ENCODE data around the gene MEF2B.
"Not testable (repeated sequence)": the region's sequence is repeated elsewhere in the genome, so short reads cannot be mapped to it uniquely, and the experiment has no call there.

Gene MEF2B

DNA sequence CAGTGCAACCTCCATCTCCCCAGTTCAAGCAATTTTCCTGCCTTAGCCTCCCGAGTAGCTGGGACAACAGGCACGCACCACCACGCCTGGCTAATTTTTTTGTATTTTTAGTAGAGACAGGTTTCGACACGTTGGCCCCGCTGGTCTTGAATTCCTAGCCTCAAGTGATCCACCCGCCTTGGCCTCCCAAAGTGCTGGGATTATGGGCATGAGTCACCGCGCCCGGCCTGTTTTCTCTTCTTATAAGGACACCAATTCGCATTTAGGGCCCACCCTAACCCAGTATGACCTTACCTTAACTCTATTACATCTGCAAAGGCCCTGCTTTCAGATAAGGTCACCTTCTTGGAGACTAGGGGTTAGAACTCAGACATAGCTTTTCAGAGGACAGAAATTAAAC is 66.9 kb downstream of the MEF2B start:
- Histone ChIP-seq H3K36me3 (ENCODE audit: control insufficient read depth in 4 of 4, insufficient read depth in 4 of 4, low read length in 3 of 4) (peaks cover 0 to 13% (median 5%) of the 10 kb centered on the region in 4 experiments), H3K27me3 (replicated peaks in 2 of 5; ENCODE audit: control insufficient read depth in 4 of 5, insufficient read depth in 5 of 5, low read length in 4 of 5) (no peaks in the 10 kb centered on the region), H3K27ac (ENCODE audit: insufficient read depth in 1 of 2, low read depth in 1 of 2, low read length in 2 of 2, poor library complexity in 1 of 2, severe bottlenecking in 2 of 2) (no peak overlapping the region), H3K4me3 (ENCODE audit: control insufficient read depth in 1 of 7, extremely low read depth in 1 of 7, insufficient read depth in 4 of 7, low read depth in 2 of 7, low read length in 6 of 7) (no peak overlapping the region), H3K9me3 (ENCODE audit: control extremely low read depth in 1 of 5, control insufficient read depth in 4 of 5, insufficient read depth in 2 of 5, low read depth in 1 of 5, low read length in 4 of 5) (no peaks in the 10 kb centered on the region), H3K4me1 (ENCODE audit: control extremely low read depth in 1 of 4, control insufficient read depth in 4 of 4, insufficient read depth in 4 of 4, low read length in 3 of 4) (no peaks in the 10 kb centered on the region)
- POLR2A ChIA-PET: no interaction called here
- 100% methylated on average over 5 of the region's 11 CpGs for WGBS (ENCODE audit: insufficient coverage)
- CTCF ChIA-PET: interaction anchor here (1.0 kb wide), 1 partner anchor 13 kb away, joined by 4 read pairs; no protein-coding TSS in a partner anchor
- DNase-seq: no peak

GRCh38 chr19:19102566-19102965 is 67.5 kb downstream of the MEF2B start:
- H3K27me3 ChIP-seq (replicated peaks in 2 of 5; ENCODE audit: control insufficient read depth in 4 of 5, insufficient read depth in 5 of 5, low read length in 4 of 5); H3K4me1 ChIP-seq (ENCODE audit: control extremely low read depth in 1 of 4, control insufficient read depth in 4 of 4, insufficient read depth in 4 of 4, low read length in 3 of 4); H3K4me3 ChIP-seq (ENCODE audit: control insufficient read depth in 1 of 7, extremely low read depth in 1 of 7, insufficient read depth in 4 of 7, low read depth in 2 of 7, low read length in 6 of 7); CTCF ChIA-PET; H3K27ac ChIP-seq (ENCODE audit: insufficient read depth in 1 of 2, low read depth in 1 of 2, low read length in 2 of 2, poor library complexity in 1 of 2, severe bottlenecking in 2 of 2); DNase-seq; H3K9me3 ChIP-seq (ENCODE audit: control extremely low read depth in 1 of 5, control insufficient read depth in 4 of 5, insufficient read depth in 2 of 5, low read depth in 1 of 5, low read length in 4 of 5); H3K36me3 ChIP-seq (ENCODE audit: control insufficient read depth in 4 of 4, insufficient read depth in 4 of 4, low read length in 3 of 4); POLR2A ChIA-PET: not testable (repeated sequence)
- 100% methylated on average over 5 of the region's 10 CpGs for WGBS (ENCODE audit: insufficient coverage)

DNA sequence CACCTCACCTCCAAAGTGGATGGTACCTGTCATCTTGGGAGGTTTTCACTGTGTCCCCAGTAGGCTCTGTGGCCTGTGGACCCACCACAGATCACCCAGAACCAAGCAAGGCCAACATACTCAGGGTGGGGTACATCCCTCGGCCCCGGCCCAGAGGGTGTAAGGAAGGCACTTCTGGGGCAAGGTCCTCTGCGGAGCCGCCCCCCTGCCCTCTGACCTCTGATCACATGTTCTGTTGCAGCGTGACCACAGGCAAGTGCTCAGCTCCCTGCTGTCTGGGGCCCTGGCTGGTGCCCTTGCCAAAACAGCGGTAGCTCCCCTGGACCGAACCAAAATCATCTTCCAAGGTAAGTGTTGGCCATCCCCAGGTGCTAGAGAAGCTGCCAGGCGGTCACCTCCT is 68.5 kb downstream of the MEF2B start:
- H3K4me3 ChIP-seq (ENCODE audit: control insufficient read depth in 1 of 7, extremely low read depth in 1 of 7, insufficient read depth in 4 of 7, low read depth in 2 of 7, low read length in 6 of 7): no peak overlapping the region
- H3K4me1 ChIP-seq (ENCODE audit: control extremely low read depth in 1 of 4, control insufficient read depth in 4 of 4, insufficient read depth in 4 of 4, low read length in 3 of 4): no peaks in the 10 kb centered on the region
- CTCF ChIA-PET: no interaction called here
- H3K27ac ChIP-seq (ENCODE audit: insufficient read depth in 1 of 2, low read depth in 1 of 2, low read length in 2 of 2, poor library complexity in 1 of 2, severe bottlenecking in 2 of 2): no peak overlapping the region
- POLR2A ChIA-PET: no interaction called here
- no peaks in the 10 kb centered on the region for H3K9me3 ChIP-seq (ENCODE audit: control extremely low read depth in 1 of 5, control insufficient read depth in 4 of 5, insufficient read depth in 2 of 5, low read depth in 1 of 5, low read length in 4 of 5)
- no peak for DNase-seq
- WGBS (ENCODE audit: insufficient coverage): 100% methylated on average over 3 of the region's 8 CpGs
- H3K27me3 ChIP-seq (replicated peaks in 2 of 5; ENCODE audit: control insufficient read depth in 4 of 5, insufficient read depth in 5 of 5, low read length in 4 of 5): no peaks in the 10 kb centered on the region
- H3K36me3 ChIP-seq (ENCODE audit: control insufficient read depth in 4 of 4, insufficient read depth in 4 of 4, low read length in 3 of 4): peaks cover 0 to 14% (median 3%) of the 10 kb centered on the region in 4 experiments

DNA sequence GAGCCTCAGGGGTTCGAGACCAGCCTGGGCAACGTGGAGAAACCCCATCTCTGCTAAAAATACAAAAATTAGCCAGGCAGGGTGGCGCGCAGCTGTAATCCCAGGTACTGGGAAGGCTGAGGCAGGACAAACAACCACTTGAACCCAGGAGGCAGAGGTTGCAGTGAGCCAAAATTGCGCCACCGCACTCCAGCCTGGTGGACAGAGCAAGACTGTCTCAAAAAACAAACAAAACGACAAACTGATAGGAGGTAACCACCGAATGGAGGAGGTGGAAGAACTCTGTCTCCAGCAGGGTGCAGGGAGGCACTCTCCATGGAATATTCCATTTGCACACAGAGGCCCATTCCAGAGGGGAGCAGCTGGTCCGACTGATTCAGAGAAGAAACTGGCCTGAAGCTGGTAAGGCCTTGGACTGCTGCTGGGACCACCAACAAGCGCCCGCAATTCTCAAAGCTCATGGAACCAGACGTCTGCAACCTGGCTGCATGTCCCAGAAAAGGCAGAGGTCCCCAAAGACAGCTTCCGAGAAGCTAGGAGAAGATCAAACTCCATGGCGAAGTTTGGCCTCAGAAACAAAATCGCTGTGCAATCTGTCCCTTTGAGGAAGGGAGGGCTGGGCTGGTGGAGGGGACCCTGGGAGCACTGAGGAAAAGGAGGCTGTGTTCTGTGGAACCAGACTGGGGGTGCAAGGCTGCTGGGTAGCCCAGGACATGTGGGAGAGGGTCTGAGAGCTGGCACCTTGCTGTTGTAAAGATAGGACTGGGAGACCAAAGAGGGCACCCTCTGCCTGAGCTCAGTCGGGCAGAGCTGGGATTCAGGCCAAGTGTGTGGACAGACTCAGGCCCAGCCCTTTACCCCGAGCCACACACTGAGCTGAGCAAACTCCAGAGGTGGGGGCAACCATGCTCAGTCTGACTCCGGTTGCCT is 71.1 kb downstream of the MEF2B start:
- Histone ChIP-seq H3K9me3 (ENCODE audit: control extremely low read depth in 1 of 5, control insufficient read depth in 4 of 5, insufficient read depth in 2 of 5, low read depth in 1 of 5, low read length in 4 of 5) (no peaks in the 10 kb centered on the region), H3K36me3 (ENCODE audit: control insufficient read depth in 4 of 4, insufficient read depth in 4 of 4, low read length in 3 of 4) (peaks cover 0 to 14% (median 3%) of the 10 kb centered on the region in 4 experiments), H3K4me1 (ENCODE audit: control extremely low read depth in 1 of 4, control insufficient read depth in 4 of 4, insufficient read depth in 4 of 4, low read length in 3 of 4) (no peaks in the 10 kb centered on the region), H3K27ac (ENCODE audit: insufficient read depth in 1 of 2, low read depth in 1 of 2, low read length in 2 of 2, poor library complexity in 1 of 2, severe bottlenecking in 2 of 2) (no peak overlapping the region), H3K27me3 (replicated peaks in 2 of 5; ENCODE audit: control insufficient read depth in 4 of 5, insufficient read depth in 5 of 5, low read length in 4 of 5) (no peaks in the 10 kb centered on the region), H3K4me3 (ENCODE audit: control insufficient read depth in 1 of 7, extremely low read depth in 1 of 7, insufficient read depth in 4 of 7, low read depth in 2 of 7, low read length in 6 of 7) (no peak overlapping the region)
- DNase-seq: no peak
- WGBS (ENCODE audit: insufficient coverage): 95% methylated on average over 17 of the region's 18 CpGs
- ChIA-PET CTCF (interaction anchor here (0.7 to 1.4 kb wide), 3 partner anchors 10 to 47 kb away, joined by 3 read pairs; no protein-coding TSS in a partner anchor), POLR2A (no interaction called here)

GRCh38 chr19:19098084-19098702 is 71.9 kb downstream of the MEF2B start:
- 97% methylated on average over 9 of the region's 9 CpGs for WGBS (ENCODE audit: insufficient coverage)
- Histone ChIP-seq H3K4me3 (ENCODE audit: control insufficient read depth in 1 of 7, extremely low read depth in 1 of 7, insufficient read depth in 4 of 7, low read depth in 2 of 7, low read length in 6 of 7) (no peak overlapping the region), H3K36me3 (ENCODE audit: control insufficient read depth in 4 of 4, insufficient read depth in 4 of 4, low read length in 3 of 4) (peaks cover 0 to 14% (median 3%) of the 10 kb centered on the region in 4 experiments), H3K27ac (ENCODE audit: insufficient read depth in 1 of 2, low read depth in 1 of 2, low read length in 2 of 2, poor library complexity in 1 of 2, severe bottlenecking in 2 of 2) (no peak overlapping the region), H3K27me3 (replicated peaks in 2 of 5; ENCODE audit: control insufficient read depth in 4 of 5, insufficient read depth in 5 of 5, low read length in 4 of 5) (no peaks in the 10 kb centered on the region), H3K9me3 (ENCODE audit: control extremely low read depth in 1 of 5, control insufficient read depth in 4 of 5, insufficient read depth in 2 of 5, low read depth in 1 of 5, low read length in 4 of 5) (no peaks in the 10 kb centered on the region), H3K4me1 (ENCODE audit: control extremely low read depth in 1 of 4, control insufficient read depth in 4 of 4, insufficient read depth in 4 of 4, low read length in 3 of 4) (no peaks in the 10 kb centered on the region)
- CTCF ChIA-PET: interaction anchor here (1.4 kb wide), 1 partner anchor 13 kb away, joined by 3 read pairs; no protein-coding TSS in a partner anchor
- POLR2A ChIA-PET: no interaction called here
- DNase-seq: no peak

DNA sequence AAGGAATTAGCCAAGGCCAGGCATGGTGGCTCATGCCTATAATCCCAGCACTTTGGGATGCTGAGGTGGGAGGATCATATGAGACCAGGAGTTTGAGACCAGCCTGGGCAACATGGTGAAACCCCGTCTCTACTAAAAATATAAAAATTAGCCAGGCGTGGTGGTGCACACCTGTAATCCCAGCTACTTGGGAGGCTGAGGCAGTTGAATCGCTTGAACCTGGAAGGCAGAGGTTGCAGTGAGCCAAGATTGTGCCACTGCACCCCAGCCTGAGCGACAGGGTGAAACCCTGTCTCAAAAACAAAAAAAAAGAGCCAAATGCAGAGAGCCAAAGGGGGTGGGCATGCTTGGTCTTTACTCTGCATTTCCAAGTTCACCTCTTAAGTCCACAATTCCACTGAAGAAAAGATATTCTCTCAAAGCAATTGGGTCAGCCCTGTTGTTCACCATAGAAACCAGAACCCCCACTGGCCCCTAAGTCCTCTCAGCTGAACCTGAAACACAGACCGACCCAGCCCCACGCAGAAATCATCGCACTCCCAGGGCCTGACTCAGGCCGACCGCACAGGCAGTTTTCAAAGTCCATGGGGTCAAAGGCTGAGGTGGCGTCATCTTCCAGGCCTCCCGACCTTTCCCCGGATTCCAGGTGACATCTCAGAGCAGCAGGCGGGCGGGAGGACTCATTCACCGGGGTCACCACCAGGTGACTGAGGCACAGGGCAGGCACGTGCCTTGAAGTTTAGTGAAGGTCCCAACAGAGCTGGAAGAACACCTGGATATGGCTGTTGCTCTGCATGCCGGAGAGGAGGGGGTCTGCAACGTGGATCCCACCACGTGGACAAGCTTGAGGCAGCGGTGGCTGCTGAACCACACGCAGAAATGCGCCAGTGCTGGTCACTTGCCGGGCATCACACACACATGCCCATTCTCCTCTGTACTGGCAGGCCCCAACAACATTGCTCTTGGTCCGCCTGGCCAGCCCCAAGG is 73.1 kb downstream of the MEF2B start:
- Histone ChIP-seq H3K9me3 (ENCODE audit: control extremely low read depth in 1 of 5, control insufficient read depth in 4 of 5, insufficient read depth in 2 of 5, low read depth in 1 of 5, low read length in 4 of 5) (no peaks in the 10 kb centered on the region), H3K36me3 (ENCODE audit: control insufficient read depth in 4 of 4, insufficient read depth in 4 of 4, low read length in 3 of 4) (peaks cover 0 to 14% (median 2%) of the 10 kb centered on the region in 4 experiments), H3K27ac (ENCODE audit: insufficient read depth in 1 of 2, low read depth in 1 of 2, low read length in 2 of 2, poor library complexity in 1 of 2, severe bottlenecking in 2 of 2) (no peak overlapping the region), H3K4me1 (ENCODE audit: control extremely low read depth in 1 of 4, control insufficient read depth in 4 of 4, insufficient read depth in 4 of 4, low read length in 3 of 4) (no peaks in the 10 kb centered on the region), H3K27me3 (replicated peaks in 2 of 5; ENCODE audit: control insufficient read depth in 4 of 5, insufficient read depth in 5 of 5, low read length in 4 of 5) (no peaks in the 10 kb centered on the region), H3K4me3 (ENCODE audit: control insufficient read depth in 1 of 7, extremely low read depth in 1 of 7, insufficient read depth in 4 of 7, low read depth in 2 of 7, low read length in 6 of 7) (no peak overlapping the region)
- POLR2A ChIA-PET: no interaction called here
- CTCF ChIA-PET: interaction anchor here (1.4 kb wide), 1 partner anchor 14 kb away, joined by 3 read pairs; no protein-coding TSS in a partner anchor
- no peak for DNase-seq
- 98% methylated on average over 21 of the region's 24 CpGs for WGBS (ENCODE audit: insufficient coverage)

Measured in common myeloid progenitor, CD34-positive (primary cell).